HG03460 (cell line): ENCODE results near the gene MTLN.
A peak's percentile ranks its signal among the peaks of the same experiment; 100 is the strongest.
"Not testable (repeated sequence)": the region's sequence is repeated elsewhere in the genome, so short reads cannot be mapped to it uniquely, and the experiment has no call there.

Experiments
- ATAC-seq: cut with Tn5 transposase; IDR thresholded peaks from one replicate; pipeline ENCODE4 v1.9.1; 2021; ENCODE audit not compliant: unreplicated experiment

The MTLN gene

GRCh38 chr2:110211938-110212858 is at the start of gene MTLN:
TSS of gene MTLN (minus strand) at chr2:110212547. CDS start at chr2:110212525, 22 bp downstream.
- peak; percentile 87 for ATAC-seq

DNA sequence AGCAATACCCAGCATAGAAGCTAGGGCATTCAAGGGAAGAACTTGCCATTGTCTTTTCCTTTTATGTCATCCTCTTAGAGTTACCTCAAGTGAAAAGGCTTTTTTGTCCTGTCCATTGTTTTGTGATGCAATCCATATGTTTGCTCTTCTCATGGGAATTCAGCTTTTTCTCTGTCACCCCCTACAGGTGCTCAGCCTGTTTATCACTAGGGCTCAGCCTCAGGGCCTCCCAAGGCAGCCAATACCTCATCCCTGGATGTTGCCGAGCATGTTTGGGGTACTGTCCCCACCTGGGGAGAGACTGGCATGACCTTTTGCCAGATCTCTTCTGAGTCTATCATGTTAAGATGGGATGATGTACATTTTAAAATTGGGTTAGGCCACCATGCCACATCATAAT is 49.6 kb upstream of the MTLN start:
- ATAC-seq = not testable (repeated sequence)

DNA sequence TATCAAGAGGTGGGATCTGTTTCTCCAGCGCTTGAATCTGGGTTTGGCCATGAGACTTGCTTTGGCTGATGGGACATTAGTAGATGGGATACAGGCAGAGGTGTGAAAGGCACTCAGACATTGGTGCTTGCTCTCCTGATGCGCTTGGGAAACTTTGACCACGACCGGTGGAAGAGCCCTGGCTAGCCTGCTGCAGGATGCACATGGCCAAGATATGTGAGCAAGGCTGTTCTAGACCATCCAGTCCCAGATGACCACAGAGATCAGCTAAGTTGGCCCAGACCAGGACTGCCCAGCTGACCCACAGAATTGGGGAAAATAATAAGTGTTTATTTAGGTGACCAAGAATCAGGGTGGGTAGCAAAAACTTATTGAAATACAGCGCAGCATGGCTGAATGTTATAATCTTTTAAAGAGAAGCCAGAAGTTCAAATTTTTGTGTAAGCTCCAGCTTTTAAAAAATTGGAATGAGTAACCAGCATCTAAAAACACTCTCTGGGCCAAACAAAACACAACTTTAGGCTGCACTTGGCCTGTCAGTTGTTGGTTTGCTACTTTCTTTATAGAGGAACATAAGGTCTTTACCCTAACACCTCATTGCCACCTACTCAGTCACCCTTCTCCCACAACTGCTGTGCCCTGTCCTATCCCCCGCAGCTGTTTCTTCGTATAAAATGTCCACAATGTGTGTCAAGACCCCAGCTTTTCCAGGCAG is 35.9 kb upstream of the MTLN start:
- not testable (repeated sequence) for ATAC-seq

GRCh38 chr2:110245488-110246435 is 33.4 kb upstream of the MTLN start:
- ATAC-seq = not testable (repeated sequence)

DNA sequence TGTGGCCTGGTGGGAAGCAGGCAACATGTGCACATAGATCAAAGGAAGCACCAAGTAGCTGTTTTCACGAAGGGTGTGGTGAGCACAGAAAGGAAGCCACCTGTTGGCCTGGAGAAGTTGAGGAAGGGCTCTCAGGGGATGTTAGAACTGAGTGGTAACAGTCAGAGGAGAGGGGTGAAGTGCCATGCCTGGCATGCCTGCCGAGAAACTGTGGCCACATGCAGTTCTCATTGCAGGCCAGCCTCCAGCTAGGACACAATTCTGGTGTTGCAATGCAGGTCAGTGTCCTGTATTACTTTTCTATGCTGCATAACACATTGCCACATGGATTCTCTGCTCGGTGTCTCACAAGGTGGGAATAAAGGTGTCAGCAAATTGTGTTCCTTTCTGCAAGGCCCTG is 30.9 kb upstream of the MTLN start:
- not testable (repeated sequence) for ATAC-seq

DNA sequence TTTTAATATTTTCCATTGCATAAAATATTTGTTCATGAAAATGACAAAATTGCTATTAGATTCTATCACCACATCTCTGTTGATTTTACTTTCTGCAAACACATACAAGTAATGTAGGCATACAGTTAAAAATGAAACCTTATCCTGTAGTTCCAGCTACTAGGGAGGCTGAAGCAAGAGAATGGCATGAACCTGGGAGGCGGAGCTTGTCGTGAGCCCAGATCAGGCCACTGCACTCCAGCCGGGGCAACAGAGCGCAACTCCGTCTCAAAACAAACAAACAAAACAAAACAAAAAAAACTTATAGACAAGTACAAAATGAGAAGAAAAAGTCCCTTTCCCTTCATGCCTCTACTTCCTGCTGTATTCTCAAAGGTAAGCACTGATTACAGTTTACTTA is 22.2 kb upstream of the MTLN start:
- not testable (repeated sequence) for ATAC-seq

GRCh38 chr2:110229886-110230285 is 17.5 kb upstream of the MTLN start:
- not testable (repeated sequence) for ATAC-seq

DNA sequence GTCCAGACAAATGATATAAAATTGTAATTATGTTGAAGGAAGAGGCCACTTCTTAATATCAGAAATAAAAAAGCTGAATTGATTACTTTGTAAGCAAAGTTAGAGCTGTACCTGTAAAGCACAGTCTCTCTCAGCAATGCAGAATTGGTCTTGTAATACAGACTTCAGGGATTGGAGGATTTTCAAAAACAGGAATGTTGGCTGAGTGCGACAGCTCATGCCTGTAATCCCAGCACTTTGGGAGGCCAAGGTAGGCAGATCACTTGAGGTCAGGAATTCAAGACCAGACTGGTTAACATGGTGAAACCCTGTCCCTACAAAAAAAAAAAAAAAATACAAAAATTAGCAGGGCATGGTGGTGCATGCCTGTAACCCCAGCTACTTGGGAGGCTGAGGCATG is 10.3 kb upstream of the MTLN start:
- ATAC-seq = not testable (repeated sequence)

GRCh38 chr2:110221938-110222337 is 9.6 kb upstream of the MTLN start:
- no peak for ATAC-seq

DNA sequence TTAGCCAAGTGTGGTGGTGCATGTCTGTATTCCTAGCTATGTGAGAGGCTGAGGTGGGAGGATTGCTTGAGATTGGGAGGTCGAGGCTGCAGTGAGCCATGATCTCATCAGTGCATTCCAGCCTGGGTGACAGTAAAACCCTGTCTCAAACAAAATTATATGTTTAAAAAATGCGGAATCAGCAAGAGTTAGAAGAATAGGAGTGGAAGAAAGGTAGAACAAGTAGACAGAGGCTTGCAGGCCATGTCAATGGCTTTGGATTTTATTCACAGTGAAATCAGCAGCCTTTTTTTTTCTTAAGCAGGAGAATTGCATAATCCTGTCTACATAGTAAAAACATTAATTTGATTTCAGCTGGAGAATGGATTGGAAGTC is 7.8 kb upstream of the MTLN start:
- no peak for ATAC-seq

- no peak for ATAC-seq
Measured at GRCh38 chr2:110219496-110220189, 7.3 kb upstream of the MTLN start.

- ATAC-seq = not testable (repeated sequence)
Measured at GRCh38 chr2:110218889-110219288, 6.5 kb upstream of the MTLN start.

- no peak for ATAC-seq
Measured at GRCh38 chr2:110216803-110217202, 4.5 kb upstream of the MTLN start.

DNA sequence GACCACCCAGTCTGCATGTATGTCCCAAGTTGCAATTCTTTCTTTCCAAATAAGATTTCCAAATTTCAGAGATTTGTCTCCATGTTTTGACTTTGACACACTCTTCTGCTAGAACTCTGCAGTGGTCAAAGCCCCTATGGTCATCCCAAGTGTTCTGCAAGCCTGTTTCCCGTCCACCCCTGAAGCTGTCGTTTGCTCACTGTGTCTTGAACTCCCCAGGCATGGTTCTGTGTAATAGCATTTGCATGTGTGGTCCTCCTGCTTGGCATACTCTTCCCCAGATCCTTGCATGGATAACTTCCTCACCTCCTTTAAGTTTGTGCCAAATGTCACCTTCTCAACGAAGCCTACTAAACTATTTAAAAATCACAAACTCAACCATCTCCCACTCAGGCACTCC is 3.9 kb upstream of the MTLN start:
- ATAC-seq = no peak

DNA sequence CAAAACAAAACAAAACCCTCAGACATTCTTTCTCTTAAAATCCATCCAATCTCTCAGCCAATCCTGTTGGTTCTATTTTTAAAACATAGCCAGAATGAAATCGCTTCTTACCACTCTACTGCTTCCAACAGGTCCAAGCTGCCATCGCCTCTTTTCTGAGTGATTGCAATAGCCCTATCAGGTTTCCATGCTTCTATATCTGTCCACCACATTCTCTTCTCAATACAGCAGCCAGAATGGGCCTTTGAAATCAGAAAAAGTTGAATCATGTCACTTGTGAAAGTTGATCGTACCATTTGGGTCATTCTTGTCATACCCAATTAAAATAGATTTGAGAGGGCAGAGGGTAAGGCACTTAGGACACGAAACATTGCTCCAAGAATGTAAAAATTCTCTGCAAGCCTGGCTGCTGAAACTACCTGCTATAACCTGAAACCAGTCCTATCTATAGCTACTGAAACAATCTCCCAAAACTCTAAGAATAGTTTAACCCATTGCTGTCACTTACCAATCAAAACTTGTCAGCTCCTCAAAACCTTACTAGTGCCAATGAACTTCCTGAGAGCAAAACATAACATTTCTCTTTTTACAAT is 3.3 kb upstream of the MTLN start:
- ATAC-seq = no peak

- ATAC-seq = no peak
Measured at GRCh38 chr2:110215091-110215490, 2.7 kb upstream of the MTLN start.

DNA sequence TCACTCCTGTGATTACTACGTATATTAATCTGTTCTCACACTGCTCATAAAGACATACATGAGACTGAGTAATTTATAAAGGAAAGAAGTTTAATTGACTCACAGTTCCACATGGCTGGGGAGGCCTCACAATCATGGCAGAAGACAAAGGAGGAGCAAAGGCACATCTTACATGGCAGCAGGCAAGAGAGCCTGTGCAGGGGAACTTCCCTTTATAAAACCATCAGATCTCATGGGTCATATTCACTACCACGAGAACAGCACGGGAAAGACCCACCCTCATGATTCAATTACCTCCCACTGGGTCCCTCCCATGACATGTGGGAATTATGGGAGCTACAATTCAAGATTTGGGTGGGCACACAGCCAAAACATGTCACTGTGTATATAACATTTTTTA is 1.2 kb upstream of the MTLN start:
- not testable (repeated sequence) for ATAC-seq

- no peak for ATAC-seq
Measured at GRCh38 chr2:110205660-110206455, 6.5 kb downstream of the MTLN start.
